H9 (cell line): ENCODE measurements around the gene NDUFV2. TPM values are rescaled to one million over a fixed set of nuclear protein-coding genes. Genes with fewer than 3 reads are reported as not detected.

ENCODE experiments used
- DNase-seq: peaks from one replicate; pipeline ENCODE4 v3.0.0-alpha.2; 2017
- H2AFZ ChIP-seq: one replicate; pipeline ENCODE4 v1.6.1; 2013; ENCODE audit warnings: mild to moderate bottlenecking, low read length, control low read depth, moderate library complexity
- H2AK5ac ChIP-seq: 2 replicates; pipeline ENCODE4 v1.6.1; 2013; ENCODE audit warnings: low read length, control low read depth, mixed read lengths; ENCODE audit not compliant: insufficient read length
- H2BK120ac ChIP-seq: one replicate; pipeline ENCODE4 v1.6.1; 2013; ENCODE audit warnings: low read depth, mild to moderate bottlenecking, low read length, control low read depth, inconsistent platforms; ENCODE audit not compliant: poor library complexity, severe bottlenecking
- H2BK12ac ChIP-seq: 2 replicates; pipeline ENCODE4 v1.6.1; 2013; ENCODE audit warnings: low read length, control low read depth, mixed read lengths, low read depth; ENCODE audit not compliant: insufficient read length
- H2BK15ac ChIP-seq: 2 replicates; pipeline ENCODE4 v1.6.1; 2013; ENCODE audit warnings: low read depth, low read length, control low read depth
- H2BK20ac ChIP-seq: one replicate; pipeline ENCODE4 v1.6.1; 2013; ENCODE audit warnings: low read depth, mild to moderate bottlenecking, low read length, control low read depth, inconsistent platforms; ENCODE audit not compliant: poor library complexity, severe bottlenecking
- H2BK5ac ChIP-seq: 2 replicates; pipeline ENCODE4 v1.6.1; 2013; ENCODE audit warnings: low read length, control low read depth, mixed read lengths; ENCODE audit not compliant: insufficient read length
- H3K14ac ChIP-seq: 2 replicates; pipeline ENCODE4 v1.6.1; 2013; ENCODE audit warnings: low read length, control low read depth; ENCODE audit not compliant: insufficient read depth
- H3K18ac ChIP-seq: 2 replicates; pipeline ENCODE4 v1.6.1; 2013; ENCODE audit warnings: low read depth, mild to moderate bottlenecking, mixed read lengths, low read length, control low read depth; ENCODE audit not compliant: insufficient read length
- H3K23ac ChIP-seq: 2 replicates; pipeline ENCODE4 v1.6.1; 2013; ENCODE audit warnings: low read length, control low read depth, mixed read lengths, low read depth; ENCODE audit not compliant: insufficient read length
- H3K23me2 ChIP-seq: 2 replicates; pipeline ENCODE4 v1.6.1; 2013; ENCODE audit warnings: low read depth, mild to moderate bottlenecking, mixed read lengths, low read length, control low read depth; ENCODE audit not compliant: insufficient read length, poor library complexity, severe bottlenecking
- H3K27ac ChIP-seq: 2 replicates; pipeline ENCODE4 v1.5.1; 2013; ENCODE audit warnings: low read length, control low read depth, mixed read lengths, low read depth; ENCODE audit not compliant: insufficient read length
- H3K27me3 ChIP-seq: 2 replicates; pipeline ENCODE4 v1.6.1; 2013; ENCODE audit warnings: low read length, control low read depth, inconsistent platforms; ENCODE audit not compliant: insufficient read depth
- H3K4ac ChIP-seq: 2 replicates; pipeline ENCODE4 v1.6.1; 2013; ENCODE audit warnings: low read depth, mild to moderate bottlenecking, control low read depth, inconsistent platforms, low read length, moderate library complexity
- H3K4me1 ChIP-seq: 2 replicates; pipeline ENCODE4 v1.6.1; 2013; ENCODE audit warnings: low read length, control low read depth, inconsistent platforms; ENCODE audit not compliant: insufficient read depth
- H3K4me2 ChIP-seq: 2 replicates; pipeline ENCODE4 v1.6.1; 2013; ENCODE audit warnings: low read length, control low read depth, mixed read lengths; ENCODE audit not compliant: insufficient read length, insufficient read depth
- H3K56ac ChIP-seq: 2 replicates; pipeline ENCODE4 v1.6.1; 2013; ENCODE audit warnings: low read depth, mild to moderate bottlenecking, mixed read lengths, low read length, control low read depth; ENCODE audit not compliant: insufficient read length
- H3K79me1 ChIP-seq: 2 replicates; pipeline ENCODE4 v1.6.1; 2013; ENCODE audit warnings: low read depth, mild to moderate bottlenecking, moderate library complexity, low read length, control low read depth, inconsistent platforms; ENCODE audit not compliant: insufficient read depth, poor library complexity, severe bottlenecking
- H3K79me2 ChIP-seq: 2 replicates; pipeline ENCODE4 v1.6.1; 2013; ENCODE audit warnings: low read length, control low read depth, inconsistent platforms; ENCODE audit not compliant: insufficient read depth
- H3K9ac ChIP-seq: 2 replicates; pipeline ENCODE4 v1.6.1; 2013; ENCODE audit warnings: low read length, control low read depth, mixed read lengths; ENCODE audit not compliant: insufficient read length; ENCODE audit errors: extremely low read depth
- H3K9me3 ChIP-seq: one replicate; pipeline ENCODE4 v1.6.1; 2013; ENCODE audit warnings: low read depth, low read length, inconsistent platforms; ENCODE audit not compliant: control insufficient read depth
- H3T11ph ChIP-seq: one replicate; pipeline ENCODE4 v1.6.1; 2013; ENCODE audit warnings: mild to moderate bottlenecking, low read length, control low read depth, inconsistent platforms
- H4K20me1 ChIP-seq: one replicate; pipeline ENCODE4 v1.6.1; 2013; ENCODE audit not compliant: control insufficient read depth, insufficient read length, insufficient read depth
- H4K5ac ChIP-seq: 2 replicates; pipeline ENCODE4 v1.6.1; 2013; ENCODE audit warnings: low read depth, mild to moderate bottlenecking, mixed read lengths, low read length, control low read depth; ENCODE audit not compliant: insufficient read length
- H4K8ac ChIP-seq: replicated peaks from 2 replicates; pipeline ENCODE4 v1.6.1; 2013; ENCODE audit warnings: low read length, control low read depth, mixed read lengths, low read depth; ENCODE audit not compliant: insufficient read length
- H4K91ac ChIP-seq: 2 replicates; pipeline ENCODE4 v1.6.1; 2013; ENCODE audit warnings: low read depth, mild to moderate bottlenecking, moderate library complexity, mixed read lengths, low read length, control low read depth; ENCODE audit not compliant: insufficient read length
- H3K27ac Mint-ChIP-seq, 3 experiments: 2 replicates in 2 of 3; 3 replicates in 1 of 3; pipeline ENCODE4 v1.8.0; 2020 to 2021; ENCODE audit warnings: mixed read lengths in 3 of 3, mild to moderate bottlenecking in 1 of 3, moderate library complexity in 1 of 3
- H3K27me3 Mint-ChIP-seq: 2 replicates; pipeline ENCODE4 v1.8.0; 2021; ENCODE audit warnings: low read depth, mild to moderate bottlenecking, moderate library complexity, mixed read lengths
- H3K36me3 Mint-ChIP-seq, 3 experiments: 2 replicates in 2 of 3; 3 replicates in 1 of 3; pipeline ENCODE4 v1.8.0; 2020 to 2021; ENCODE audit warnings: low read depth in 3 of 3, mixed read lengths in 3 of 3; ENCODE audit not compliant: insufficient read depth in 1 of 3
- H3K4me1 Mint-ChIP-seq, 2 experiments: 2 replicates each; pipeline ENCODE4 v1.8.0; 2020; ENCODE audit warnings: mixed read lengths in 2 of 2
- H3K4me3 Mint-ChIP-seq, 2 experiments: 2 replicates in 1 of 2; 3 replicates in 1 of 2; pipeline ENCODE4 v1.8.0; 2020 to 2021; ENCODE audit warnings: mild to moderate bottlenecking in 2 of 2, mixed read lengths in 2 of 2, moderate library complexity in 1 of 2
- H3K9me3 Mint-ChIP-seq, 2 experiments: 2 replicates in 1 of 2; 3 replicates in 1 of 2; pipeline ENCODE4 v1.8.0; 2020; ENCODE audit warnings: mild to moderate bottlenecking in 2 of 2, mixed read lengths in 2 of 2, moderate library complexity in 1 of 2
- CTCF ChIP-seq: fragments of 200-600 bp; sonication (generic); conservative IDR thresholded peaks from 3 replicates; pipeline ENCODE4 v1.8.0; 2021; ENCODE audit warnings: antibody characterized with exemption, mild to moderate bottlenecking
- WGBS: extraction: QIAGEN DNeasy Blood & Tissue Kit; methylation state at CpG from one replicate; pipeline ENCODE4 v1.1.7; 2013; ENCODE audit warnings: missing lambda C conversion rate, low lambda C conversion rate, mixed read lengths; ENCODE audit not compliant: insufficient read length; ENCODE audit errors: extremely low coverage; 5-methylcytosine and 5-hydroxymethylcytosine counted together
- long read RNA-seq: library from polyadenylated mRNA; unstranded; transcript quantifications from one replicate; pipeline ENCODE4 v2.0.0, GENCODE V29; 2020
- total RNA-seq: library from RNA; stranded (reverse); gene quantifications from 2 replicates; pipeline ENCODE4 v1.2.1, GENCODE V29; 2021

Gene NDUFV2
- total RNA-seq, result 206 and 207 TPM in 2 replicates
- long read RNA-seq, transcript NDUFV2-201 (8 exons, 930 nt), result major isoform, 218 of 233 reads
- long read RNA-seq, partial matches to known transcripts, result 5 of 233 reads
- long read RNA-seq, other reads (novel, unspliced or antisense), result 9 of 233 reads

DNA sequence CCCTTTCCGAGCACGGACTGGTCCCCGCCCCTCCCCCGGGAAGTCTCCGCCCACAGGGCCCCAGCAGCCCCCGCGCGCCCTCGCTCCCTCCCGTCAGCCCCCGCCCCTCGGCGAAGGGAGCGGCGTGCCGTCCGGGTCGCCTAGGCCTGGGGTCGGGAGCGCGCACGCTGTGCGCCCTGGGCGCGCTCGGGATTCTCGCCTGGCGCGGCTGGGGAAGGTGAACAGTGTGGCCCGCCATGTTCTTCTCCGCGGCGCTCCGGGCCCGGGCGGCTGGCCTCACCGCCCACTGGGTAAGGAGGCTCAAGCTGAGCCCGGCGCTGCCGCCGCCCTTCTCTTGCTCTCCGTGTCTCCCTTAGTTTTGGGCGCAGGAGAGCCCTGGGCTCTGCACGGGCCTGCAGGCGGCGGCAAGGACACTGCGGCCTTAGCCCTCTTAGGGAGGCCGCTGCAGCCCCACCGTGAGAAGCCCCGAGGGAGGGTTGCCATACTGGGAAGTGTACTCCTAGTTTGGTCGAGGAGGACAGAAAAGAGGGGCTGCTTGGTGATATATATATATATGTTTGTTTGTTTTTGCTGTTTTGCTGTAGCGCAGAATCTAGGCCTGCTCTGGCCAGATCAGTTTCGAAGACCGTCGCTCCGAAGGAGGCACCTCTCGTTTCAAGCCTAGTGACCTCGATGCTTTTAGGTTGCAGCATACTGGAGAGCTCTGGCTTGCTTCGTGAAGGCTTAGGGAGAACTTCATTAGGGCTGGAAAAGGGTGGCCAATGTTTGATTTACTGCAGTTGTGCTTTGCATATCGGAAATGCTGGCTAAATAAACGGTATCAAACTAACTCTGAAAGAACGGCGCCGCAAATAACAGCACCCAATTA is at the start of gene NDUFV2:
TSS of gene NDUFV2 (plus strand) at position 192 of the 868 bp plus-strand sequence. CDS start at position 237, 45 bp downstream.
- Histone ChIP-seq H3K4me2 (peak within 1 kb of the TSS; percentile 98), H3T11ph (no peak within 1 kb of the TSS), H4K20me1 (no peaks in the 10 kb centered on the region), H3K18ac (peak within 1 kb of the TSS; percentile 84), H2BK15ac (0 out of 2 replicates have a peak within 1 kb of the TSS, but pooled peaks have one; percentile 52), H3K79me1 (no peaks in the 10 kb centered on the region), H3K56ac (peak within 1 kb of the TSS; percentile 27), H2AK5ac (no peak within 1 kb of the TSS), H2BK120ac (no peak within 1 kb of the TSS), H3K14ac (peak within 1 kb of the TSS; percentile 83), H4K5ac (peak within 1 kb of the TSS; percentile 97), H3K4me1 (peaks cover 5% of the 10 kb centered on the region; the same call in 1 of the 2 replicates), H3K9ac (peak within 1 kb of the TSS; percentile 99), H3K27ac (peak within 1 kb of the TSS; percentile 47), H3K4ac (no peak within 1 kb of the TSS; the same call in 1 of the 2 replicates), H4K8ac (no peak within 1 kb of the TSS), H3K9me3 (no peaks in the 10 kb centered on the region), H2BK20ac (no peak within 1 kb of the TSS), H3K23me2 (peaks cover 9% of the 10 kb centered on the region), H3K23ac (no peak within 1 kb of the TSS), H2BK12ac (no peak within 1 kb of the TSS), H2AFZ (no peak within 1 kb of the TSS), H4K91ac (no peak within 1 kb of the TSS), H3K79me2 (peaks cover 43% of the 10 kb centered on the region), H3K27me3 (no peaks in the 10 kb centered on the region), H2BK5ac (peak within 1 kb of the TSS; percentile 79)
- WGBS, result no CpG with 5 or more reads among the region's 64 CpGs
- peak; percentile 96 for DNase-seq
- peaks cover 2 to 23% (median 9%) of the 10 kb centered on the region in 3 experiments; a peak in 5 of 7 replicates for H3K36me3 Mint-ChIP-seq
- no peaks in the 10 kb centered on the region for H3K9me3 Mint-ChIP-seq
- H3K4me3 Mint-ChIP-seq, result peak within 1 kb of the TSS; percentile 87 to 94
- H3K4me1 Mint-ChIP-seq, result peaks cover 55 to 64% of the 10 kb centered on the region in 2 experiments
- no peaks in the 10 kb centered on the region for H3K27me3 Mint-ChIP-seq
- TF ChIP-seq CTCF, result no peak
- peak within 1 kb of the TSS; percentile 93 to 98 (median 95) for H3K27ac Mint-ChIP-seq
